Keratinocyte (primary cell): ENCODE data around the gene COL7A1.

ENCODE experiments used
- EZH2 ChIP-seq: IDR thresholded peaks from one replicate; pipeline ENCODE4 v1.6.1; 2012; ENCODE audit warnings: inconsistent platforms, mild to moderate bottlenecking, low read length, moderate library complexity
- TF ChIP-seq, protein P1 (sequence below), 3 experiments: IDR thresholded peaks in 1 of 3; conservative IDR thresholded peaks in 1 of 3; optimal IDR thresholded peaks in 1 of 3; 2 replicates in 2 of 3; 3 replicates in 1 of 3; pipeline versions ENCODE3 to v1.5.1; 2011; ENCODE audit warnings: low read length in 3 of 3, mild to moderate bottlenecking in 3 of 3, moderate library complexity in 2 of 3, control low read depth in 1 of 3, inconsistent platforms in 1 of 3; ENCODE audit not compliant: insufficient read depth in 2 of 3; ENCODE audit errors: extremely low read depth in 1 of 3

DNA sequence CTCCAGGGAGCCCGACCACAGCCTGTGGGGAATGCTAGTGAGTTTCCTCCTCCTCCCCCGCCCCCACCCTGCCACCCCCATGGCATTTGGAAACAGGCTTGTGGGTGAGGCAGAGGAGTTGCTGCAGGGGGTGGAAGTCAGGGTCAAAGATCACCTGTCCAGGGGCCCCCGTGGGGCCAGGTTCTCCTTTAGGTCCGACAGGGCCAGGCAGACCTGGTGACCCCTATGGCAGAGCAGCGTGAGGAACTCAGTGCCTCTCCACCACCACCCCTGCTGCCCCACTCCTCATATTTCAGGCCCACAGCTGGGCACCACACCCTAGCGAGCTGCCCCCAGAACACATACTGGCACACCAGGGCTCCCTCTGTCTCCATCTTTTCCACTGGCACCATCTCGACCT lies 22.6 kb downstream of the COL7A1 start:
- TF ChIP-seq, protein P1, sequence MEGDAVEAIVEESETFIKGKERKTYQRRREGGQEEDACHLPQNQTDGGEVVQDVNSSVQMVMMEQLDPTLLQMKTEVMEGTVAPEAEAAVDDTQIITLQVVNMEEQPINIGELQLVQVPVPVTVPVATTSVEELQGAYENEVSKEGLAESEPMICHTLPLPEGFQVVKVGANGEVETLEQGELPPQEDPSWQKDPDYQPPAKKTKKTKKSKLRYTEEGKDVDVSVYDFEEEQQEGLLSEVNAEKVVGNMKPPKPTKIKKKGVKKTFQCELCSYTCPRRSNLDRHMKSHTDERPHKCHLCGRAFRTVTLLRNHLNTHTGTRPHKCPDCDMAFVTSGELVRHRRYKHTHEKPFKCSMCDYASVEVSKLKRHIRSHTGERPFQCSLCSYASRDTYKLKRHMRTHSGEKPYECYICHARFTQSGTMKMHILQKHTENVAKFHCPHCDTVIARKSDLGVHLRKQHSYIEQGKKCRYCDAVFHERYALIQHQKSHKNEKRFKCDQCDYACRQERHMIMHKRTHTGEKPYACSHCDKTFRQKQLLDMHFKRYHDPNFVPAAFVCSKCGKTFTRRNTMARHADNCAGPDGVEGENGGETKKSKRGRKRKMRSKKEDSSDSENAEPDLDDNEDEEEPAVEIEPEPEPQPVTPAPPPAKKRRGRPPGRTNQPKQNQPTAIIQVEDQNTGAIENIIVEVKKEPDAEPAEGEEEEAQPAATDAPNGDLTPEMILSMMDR (optimal IDR thresholded peaks at IDR 0.05 in 1 of 3, IDR thresholded peaks at IDR 0.05 in 1 of 3, conservative IDR thresholded peaks at IDR 0.05 in 1 of 3; ENCODE audit: extremely low read depth in 1 of 3, insufficient read depth in 2 of 3, low read length in 3 of 3): no peak
- no peak for TF ChIP-seq EZH2
